DOHH2 (cell line): ENCODE data around the gene NUDT14.

Source experiments
- CTCF ChIP-seq: fragments of 200-600 bp; sonication (generic); IDR thresholded peaks from one replicate; pipeline ENCODE4 v1.5.1; 2014; ENCODE audit warnings: antibody characterized with exemption, mild to moderate bottlenecking, low read depth, low read length; ENCODE audit not compliant: poor library complexity, severe bottlenecking
- EZH2phosphoT487 ChIP-seq: fragments of 200-600 bp; sonication (generic); IDR thresholded peaks from 2 replicates; pipeline ENCODE4 v1.6.1; 2017; ENCODE audit warnings: borderline replicate concordance, mild to moderate bottlenecking, antibody characterized with exemption, low read length, moderate library complexity, mixed read lengths

- TF ChIP-seq CTCF (no peak), EZH2phosphoT487 (no peak)
Measured at GRCh38 chr14:105195051-105195450, 13.9 kb upstream of the NUDT14 start.
